ENCODE results near the gene BPIFB4.
"Not testable (repeated sequence)": the region's sequence is repeated elsewhere in the genome, so short reads cannot be mapped to it uniquely, and the experiment has no call there.

Gene BPIFB4

GRCh38 chr20:33079259-33079658 lies at the start of gene BPIFB4:
BPIFB4 (plus strand) TSS chr20:33079643; CDS start chr20:33081527, 1,884 bp downstream.
- no peak for DNase-seq

DNA sequence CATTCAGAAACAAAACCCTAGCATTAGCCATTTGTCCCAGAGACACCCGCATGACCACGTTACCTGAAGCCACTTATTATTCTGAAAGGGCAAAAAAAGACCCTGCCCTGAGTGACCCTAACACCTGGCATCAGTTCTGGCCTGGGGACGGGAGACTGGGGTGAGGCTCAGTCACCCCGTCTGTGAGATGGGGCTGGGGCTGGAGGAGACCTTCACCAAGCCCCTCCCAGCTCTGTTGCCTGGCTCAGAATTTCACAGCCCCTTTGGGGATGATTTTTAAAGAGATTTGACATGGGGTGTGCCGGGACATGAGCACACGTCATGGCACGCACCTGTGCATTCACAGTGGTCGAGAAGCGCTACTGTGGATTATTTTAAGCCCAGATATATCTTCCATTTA lies 49.4 kb upstream of the BPIFB4 start:
- DNase-seq: no peak

DNA sequence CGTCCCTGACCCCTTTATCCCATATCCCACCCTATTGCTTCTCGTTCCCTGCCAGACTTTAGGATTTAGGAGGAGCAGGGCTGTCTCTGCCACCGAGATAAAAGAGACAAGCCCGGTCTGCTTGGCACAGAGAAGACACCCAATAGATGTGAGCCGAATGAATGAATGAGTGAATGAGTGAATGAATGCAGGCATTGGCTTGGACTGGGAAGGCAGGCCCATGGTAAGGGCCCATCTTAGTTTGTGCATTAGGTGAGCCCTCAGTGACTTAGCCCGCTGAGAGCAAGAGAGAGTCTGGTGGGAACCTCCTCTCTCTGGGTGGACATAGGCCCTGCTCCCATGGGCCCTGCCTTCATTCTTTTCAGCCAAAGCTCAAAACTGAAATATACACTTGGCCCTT lies 48.9 kb upstream of the BPIFB4 start:
- no peak for DNase-seq

DNA sequence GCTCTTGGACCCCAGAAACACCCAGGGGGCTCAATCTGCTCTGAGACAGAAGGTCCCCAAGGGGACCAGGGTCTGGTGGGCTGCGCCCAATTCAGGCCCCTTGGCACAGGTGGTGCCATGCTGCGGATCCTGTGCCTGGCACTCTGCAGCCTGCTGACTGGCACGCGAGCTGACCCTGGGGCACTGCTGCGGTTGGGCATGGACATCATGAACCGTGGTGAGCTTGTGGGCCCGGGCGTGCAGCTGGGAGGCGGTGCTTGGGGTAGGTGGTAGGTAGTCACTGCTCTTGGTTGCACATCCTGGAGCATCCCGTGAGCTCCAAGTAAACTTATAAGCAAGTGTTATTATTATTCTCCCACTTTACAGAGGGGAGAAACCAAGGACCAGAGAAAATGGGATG lies 47.9 kb upstream of the BPIFB4 start, which contains the start of gene BPIFB6:
BPIFB6 (plus strand) TSS at position 118 of the 400 bp plus-strand sequence; CDS start at position 118, 0 bp downstream.
- no peak for DNase-seq

- no peak for DNase-seq
These were observed 46.9 kb upstream of the BPIFB4 start for GRCh38 chr20:33032555-33032954.

GRCh38 chr20:33033381-33033780 lies 46.1 kb upstream of the BPIFB4 start:
- DNase-seq: no peak

- no peak for DNase-seq
These were observed 45.3 kb upstream of the BPIFB4 start for GRCh38 chr20:33034115-33034514.

- DNase-seq: no peak
These were observed 44.4 kb upstream of the BPIFB4 start for GRCh38 chr20:33034901-33035492.

GRCh38 chr20:33037456-33037855 lies 42.0 kb upstream of the BPIFB4 start:
- DNase-seq: no peak

DNA sequence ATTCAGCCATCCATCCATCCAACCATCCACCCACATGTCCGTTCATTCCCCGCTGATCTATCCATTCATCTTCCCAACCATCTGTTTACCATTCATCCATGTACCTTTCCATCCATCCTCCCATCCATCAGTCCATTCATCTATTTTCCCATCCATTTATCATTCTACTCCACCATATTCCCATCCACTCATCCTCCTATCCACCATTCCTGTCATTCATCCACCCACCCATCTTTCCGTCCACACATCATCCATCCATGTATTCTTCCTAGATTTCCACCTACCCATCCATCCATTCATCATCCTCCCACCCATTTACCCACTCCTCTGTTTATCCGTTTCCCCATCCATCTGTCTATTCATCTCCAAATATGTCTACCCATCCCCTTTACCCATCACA lies 41.2 kb upstream of the BPIFB4 start:
- DNase-seq: no peak

GRCh38 chr20:33042430-33042829 lies 37.0 kb upstream of the BPIFB4 start:
- DNase-seq: no peak

DNA sequence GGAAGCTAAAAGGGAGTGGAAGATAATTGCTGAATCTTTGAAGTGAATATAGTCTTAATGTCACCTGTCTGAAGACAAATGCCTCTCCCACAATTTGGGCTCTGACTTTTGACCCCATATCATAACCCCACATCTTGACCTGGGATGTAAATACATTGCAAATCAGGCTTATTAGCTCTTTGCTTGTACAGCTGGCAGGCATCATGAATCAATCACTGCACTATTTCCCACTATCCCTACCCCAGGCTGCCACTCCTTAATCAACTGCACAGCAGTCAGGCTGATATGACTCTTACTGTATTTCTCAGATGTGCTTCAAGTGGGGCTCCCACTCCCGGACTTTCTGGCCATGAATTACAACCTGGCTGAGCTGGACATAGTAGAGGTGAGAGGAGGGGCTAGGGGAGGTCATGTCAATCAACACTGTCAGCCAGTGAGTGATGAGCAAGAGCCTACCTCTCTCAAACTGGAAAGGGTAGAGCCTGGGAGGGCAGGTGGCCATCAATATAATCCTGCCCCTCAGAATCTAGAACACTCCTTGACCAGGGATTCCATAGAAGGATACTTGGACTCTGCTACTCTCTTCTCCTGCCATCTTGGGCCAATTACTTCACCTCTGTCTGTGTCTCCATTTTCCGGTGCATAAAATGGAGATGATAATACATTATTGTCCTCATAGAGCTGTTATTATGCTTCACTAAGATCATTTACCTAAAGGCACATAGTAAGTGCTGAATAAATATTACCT lies 36.3 kb upstream of the BPIFB4 start:
- no peak for DNase-seq

- no peak for DNase-seq
These were observed 35.7 kb upstream of the BPIFB4 start for GRCh38 chr20:33043731-33044181.

GRCh38 chr20:33045129-33045721 lies 34.2 kb upstream of the BPIFB4 start:
- not testable (repeated sequence) for DNase-seq

DNA sequence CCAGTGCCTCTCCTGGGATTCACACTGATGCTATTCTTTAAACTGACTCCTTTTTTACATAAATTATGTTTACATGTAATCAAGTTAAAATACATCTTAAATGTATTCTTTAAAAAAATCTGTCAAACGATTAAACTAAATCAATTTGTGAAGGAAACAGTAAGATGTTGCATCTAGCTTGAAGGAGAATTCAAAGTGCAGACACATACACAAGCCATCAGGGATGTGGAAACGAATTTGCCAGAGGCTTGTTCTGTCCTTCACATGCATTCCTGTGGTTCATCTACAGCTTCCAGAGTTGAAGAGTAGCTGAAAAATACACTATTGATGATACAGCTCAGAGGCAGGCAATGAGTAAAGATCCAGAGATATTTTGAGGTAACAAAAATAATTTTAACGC lies 33.0 kb upstream of the BPIFB4 start:
- no peak for DNase-seq

- DNase-seq: no peak
These were observed 28.1 kb upstream of the BPIFB4 start for GRCh38 chr20:33051333-33051732.

DNA sequence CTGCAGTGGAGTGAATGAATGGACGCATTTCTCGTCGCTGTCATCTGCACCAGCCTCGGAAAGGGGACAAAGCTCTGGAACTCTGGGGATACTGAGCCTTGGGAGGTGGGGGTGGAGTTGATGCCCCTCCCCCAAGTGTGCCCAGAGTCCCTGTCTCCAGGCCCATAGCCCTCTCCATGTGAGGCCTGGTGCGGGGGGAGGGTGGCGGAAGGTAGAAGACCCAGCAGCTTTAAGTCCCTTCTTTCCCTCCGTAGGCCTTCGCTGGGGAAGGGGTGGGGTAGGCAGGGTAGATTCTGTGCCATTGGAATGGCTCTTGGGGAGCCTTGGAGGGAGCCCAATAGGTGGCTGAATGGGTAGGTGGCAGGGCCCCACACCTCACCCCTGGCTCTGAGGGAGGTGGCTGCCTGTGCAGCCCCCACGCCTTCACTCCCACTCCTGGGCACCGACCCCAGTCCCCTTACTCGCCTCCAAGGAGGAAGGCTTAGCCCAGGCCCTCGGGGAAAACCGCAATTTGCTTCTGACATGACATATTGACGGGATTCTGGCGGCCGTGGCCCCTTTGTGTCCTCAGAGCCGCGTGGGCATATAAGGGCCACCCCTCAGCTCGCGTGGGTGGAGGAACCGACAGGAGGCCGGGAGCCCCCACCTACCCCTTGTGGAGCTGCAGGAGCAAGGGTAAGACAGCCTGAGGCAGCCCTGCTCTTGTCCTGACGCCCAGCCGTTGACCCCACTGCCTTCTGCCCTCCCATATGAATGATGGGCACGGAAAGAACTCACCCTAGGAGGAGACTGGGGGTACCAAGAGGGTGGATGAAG lies 25.9 kb upstream of the BPIFB4 start, which contains the start of gene BPIFB3:
BPIFB3 (plus strand) TSS at position 613 of the 816 bp plus-strand sequence. CDS start 1,533 bp downstream, outside the sequence.
- no peak for DNase-seq

DNA sequence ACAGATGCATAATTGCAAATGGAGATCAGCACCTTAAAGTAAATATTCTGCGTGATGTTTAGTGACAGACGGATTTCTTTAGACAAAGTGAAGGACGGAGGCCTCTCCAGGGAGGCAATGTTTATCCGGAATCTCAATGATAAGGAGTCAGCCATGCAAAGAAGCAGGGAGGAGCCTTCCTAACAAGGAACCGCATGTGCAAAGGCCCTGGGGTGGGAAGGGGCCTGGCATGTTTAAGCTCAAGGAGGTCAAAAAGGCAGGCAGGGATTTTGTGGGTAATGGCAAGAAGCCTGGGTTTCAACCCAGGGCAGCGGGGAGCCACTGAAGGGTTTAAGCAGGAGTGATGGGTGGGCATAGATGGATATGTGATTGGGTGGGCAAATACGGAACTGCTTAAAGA lies 25.1 kb upstream of the BPIFB4 start:
- no peak for DNase-seq

- DNase-seq: no peak
These were observed 24.7 kb upstream of the BPIFB4 start for GRCh38 chr20:33054791-33055190.

- no peak for DNase-seq
These were observed 20.3 kb upstream of the BPIFB4 start for GRCh38 chr20:33059136-33059535.

- no peak for DNase-seq
These were observed 19.6 kb upstream of the BPIFB4 start for GRCh38 chr20:33059741-33060390.

GRCh38 chr20:33061658-33062028 lies 17.8 kb upstream of the BPIFB4 start:
- DNase-seq: no peak
